Endothelial cell (in vitro differentiated cells): ENCODE data around the gene SNCAIP. TPM values are rescaled to one million over a fixed set of nuclear protein-coding genes. Genes with fewer than 3 reads are reported as not detected.

Source experiments
- DNase-seq: peaks from one replicate; pipeline ENCODE4 v3.0.0; 2021; ENCODE audit warnings: low spot score
- H3K27ac Mint-ChIP-seq: one replicate; pipeline ENCODE4 v1.8.0; 2021; ENCODE audit warnings: mixed read lengths, inconsistent platforms; ENCODE audit not compliant: unreplicated experiment
- H3K27me3 Mint-ChIP-seq: one replicate; pipeline ENCODE4 v1.8.0; 2021; ENCODE audit warnings: mild to moderate bottlenecking, moderate library complexity, mixed read lengths, inconsistent platforms; ENCODE audit not compliant: unreplicated experiment
- H3K36me3 Mint-ChIP-seq: one replicate; pipeline ENCODE4 v1.8.0; 2021; ENCODE audit warnings: mild to moderate bottlenecking, low read depth, mixed read lengths, inconsistent platforms; ENCODE audit not compliant: unreplicated experiment
- H3K4me1 Mint-ChIP-seq: one replicate; pipeline ENCODE4 v1.8.0; 2021; ENCODE audit warnings: mild to moderate bottlenecking, mixed read lengths, inconsistent platforms; ENCODE audit not compliant: unreplicated experiment
- H3K4me3 Mint-ChIP-seq: one replicate; pipeline ENCODE4 v1.8.0; 2021; ENCODE audit warnings: mild to moderate bottlenecking, mixed read lengths, inconsistent platforms; ENCODE audit not compliant: unreplicated experiment
- H3K9me3 Mint-ChIP-seq: one replicate; pipeline ENCODE4 v1.8.0; 2021; ENCODE audit warnings: mixed read lengths, inconsistent platforms; ENCODE audit not compliant: unreplicated experiment
- total RNA-seq: library from RNA; stranded (reverse); fragmentation: NEBNext Ultra II Directional; extraction: Animal tissue kit (Norgen Biotek cat#: 25700); gene quantifications from one replicate; pipeline ENCODE4 v1.2.1, GENCODE V29; 2021; ENCODE audit not compliant: unreplicated experiment
- TF ChIP-seq, protein P1 (sequence below): fragments of 200-600 bp; sonication (generic); IDR thresholded peaks from one replicate; pipeline ENCODE4 v1.5.0; 2021; ENCODE audit warnings: antibody characterized with exemption; ENCODE audit not compliant: unreplicated experiment

SNCAIP gene
- total RNA-seq, 1 donor from 2014 or later = 254 TPM

DNA sequence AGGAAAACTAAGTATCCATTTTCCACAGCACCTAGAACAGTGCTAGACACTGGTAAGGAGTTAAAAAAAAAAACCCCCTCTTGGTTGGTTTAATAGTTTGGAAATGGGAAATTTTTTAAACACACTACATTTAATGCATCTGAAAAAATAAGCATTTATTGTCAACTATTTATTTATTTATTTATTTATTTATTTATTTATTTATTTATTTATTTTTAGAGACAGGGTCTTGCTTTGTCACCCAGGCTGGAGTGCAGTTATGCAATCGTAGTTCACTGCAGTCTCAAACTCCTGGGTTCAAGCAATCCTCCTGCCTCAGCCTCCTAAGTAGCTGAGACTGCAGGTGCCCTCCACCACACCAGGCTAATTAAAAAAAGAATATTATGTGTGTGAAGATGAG lies 51.6 kb downstream of the SNCAIP start:
- peaks cover 4% of the 10 kb centered on the region for H3K27me3 Mint-ChIP-seq
- TF ChIP-seq, protein P1, sequence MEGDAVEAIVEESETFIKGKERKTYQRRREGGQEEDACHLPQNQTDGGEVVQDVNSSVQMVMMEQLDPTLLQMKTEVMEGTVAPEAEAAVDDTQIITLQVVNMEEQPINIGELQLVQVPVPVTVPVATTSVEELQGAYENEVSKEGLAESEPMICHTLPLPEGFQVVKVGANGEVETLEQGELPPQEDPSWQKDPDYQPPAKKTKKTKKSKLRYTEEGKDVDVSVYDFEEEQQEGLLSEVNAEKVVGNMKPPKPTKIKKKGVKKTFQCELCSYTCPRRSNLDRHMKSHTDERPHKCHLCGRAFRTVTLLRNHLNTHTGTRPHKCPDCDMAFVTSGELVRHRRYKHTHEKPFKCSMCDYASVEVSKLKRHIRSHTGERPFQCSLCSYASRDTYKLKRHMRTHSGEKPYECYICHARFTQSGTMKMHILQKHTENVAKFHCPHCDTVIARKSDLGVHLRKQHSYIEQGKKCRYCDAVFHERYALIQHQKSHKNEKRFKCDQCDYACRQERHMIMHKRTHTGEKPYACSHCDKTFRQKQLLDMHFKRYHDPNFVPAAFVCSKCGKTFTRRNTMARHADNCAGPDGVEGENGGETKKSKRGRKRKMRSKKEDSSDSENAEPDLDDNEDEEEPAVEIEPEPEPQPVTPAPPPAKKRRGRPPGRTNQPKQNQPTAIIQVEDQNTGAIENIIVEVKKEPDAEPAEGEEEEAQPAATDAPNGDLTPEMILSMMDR = no peak
- peaks cover 10% of the 10 kb centered on the region for H3K4me1 Mint-ChIP-seq
- no peak overlapping the region for H3K4me3 Mint-ChIP-seq
- DNase-seq = no peak
- peaks cover 20% of the 10 kb centered on the region for H3K36me3 Mint-ChIP-seq
- H3K9me3 Mint-ChIP-seq = no peaks in the 10 kb centered on the region
- no peak overlapping the region for H3K27ac Mint-ChIP-seq

DNA sequence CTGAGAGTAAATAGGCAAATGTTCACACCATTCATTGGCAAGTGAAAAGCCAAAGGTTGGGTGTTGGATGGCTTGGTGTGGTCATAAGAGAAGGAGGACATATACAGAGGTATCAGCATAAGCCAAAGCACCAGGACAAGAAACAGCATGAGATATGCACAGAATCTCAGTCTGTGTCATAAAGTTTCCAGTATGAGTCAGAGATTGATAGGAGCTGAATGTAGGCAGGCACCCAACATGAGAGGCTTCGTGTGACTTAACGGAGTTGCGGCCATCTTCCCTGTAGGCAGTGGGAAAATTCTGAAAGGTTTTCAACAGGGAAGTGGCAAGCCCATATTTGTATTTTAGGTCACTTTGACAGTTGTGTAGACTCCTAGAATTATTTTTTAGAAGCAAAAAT lies 54.5 kb downstream of the SNCAIP start:
- Mint-ChIP-seq H3K4me1 (peaks cover 12% of the 10 kb centered on the region), H3K27me3 (peaks cover 4% of the 10 kb centered on the region), H3K9me3 (no peaks in the 10 kb centered on the region), H3K36me3 (peaks cover 20% of the 10 kb centered on the region), H3K4me3 (no peak overlapping the region), H3K27ac (no peak overlapping the region)
- TF ChIP-seq, protein P1 = no peak
- DNase-seq = no peak

DNA sequence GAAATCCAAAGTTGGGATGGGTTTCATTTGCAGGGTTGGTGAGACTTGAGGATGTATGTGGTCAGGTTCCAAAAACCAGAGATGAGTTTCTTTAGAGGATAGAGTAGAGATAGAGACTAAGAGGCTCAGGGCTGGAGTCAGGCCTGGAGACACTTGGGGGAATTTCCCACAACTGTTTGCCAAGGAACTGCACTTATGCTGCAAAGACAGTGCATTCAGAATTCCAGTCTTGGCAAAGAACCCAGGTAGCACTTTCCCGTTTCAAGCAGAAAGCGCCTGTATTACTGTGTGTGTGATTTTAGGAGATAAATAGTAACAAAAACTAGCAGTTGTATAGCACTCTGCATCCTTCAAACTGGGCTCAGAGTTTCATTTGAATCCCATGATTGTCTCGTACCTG lies 55.4 kb downstream of the SNCAIP start:
- Mint-ChIP-seq H3K4me3 (no peak overlapping the region), H3K36me3 (peaks cover 15% of the 10 kb centered on the region), H3K4me1 (peaks cover 15% of the 10 kb centered on the region), H3K9me3 (no peaks in the 10 kb centered on the region), H3K27me3 (peaks cover 4% of the 10 kb centered on the region), H3K27ac (no peak overlapping the region)
- TF ChIP-seq, protein P1 = no peak
- DNase-seq = no peak

DNA sequence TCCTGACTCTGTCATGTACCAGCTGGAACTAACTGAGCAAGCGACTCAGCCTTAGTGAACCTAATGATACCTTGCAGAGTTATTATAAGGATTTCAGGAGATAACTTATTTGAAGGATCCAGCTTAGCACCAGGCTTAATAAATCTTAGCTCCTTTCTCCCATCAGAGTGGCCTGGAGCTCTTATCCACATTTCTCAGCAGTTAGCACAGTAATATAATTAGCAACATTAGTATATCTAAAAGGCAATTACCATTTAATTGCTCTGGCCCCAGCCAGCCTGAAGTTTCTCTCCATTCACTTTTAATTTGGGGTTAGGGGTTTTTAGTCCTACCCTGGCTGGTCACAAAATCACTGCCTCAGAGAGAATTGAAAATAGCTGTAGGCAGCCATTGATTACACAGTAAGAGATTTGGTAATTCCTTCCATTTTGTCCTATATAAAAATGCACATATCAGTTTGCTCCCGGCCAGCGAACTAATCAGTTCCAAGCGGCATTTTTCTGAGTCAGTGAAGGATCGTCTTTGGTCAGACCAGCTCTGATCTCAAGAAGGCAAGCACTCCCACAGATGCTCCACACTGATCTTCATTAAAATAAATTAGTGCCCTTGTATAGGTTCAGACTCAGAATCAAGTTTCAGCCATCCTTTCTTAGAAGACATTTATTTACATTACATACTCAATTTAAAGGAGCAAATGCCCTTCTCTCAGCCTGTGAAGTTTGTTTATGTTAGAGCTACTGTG lies 56.6 kb downstream of the SNCAIP start:
- Mint-ChIP-seq H3K27me3 (peaks cover 4% of the 10 kb centered on the region), H3K27ac (no peak overlapping the region), H3K36me3 (peaks cover 13% of the 10 kb centered on the region), H3K4me1 (peaks cover 20% of the 10 kb centered on the region), H3K4me3 (no peak overlapping the region), H3K9me3 (no peaks in the 10 kb centered on the region)
- DNase-seq = no peak
- TF ChIP-seq, protein P1 = no peak

DNA sequence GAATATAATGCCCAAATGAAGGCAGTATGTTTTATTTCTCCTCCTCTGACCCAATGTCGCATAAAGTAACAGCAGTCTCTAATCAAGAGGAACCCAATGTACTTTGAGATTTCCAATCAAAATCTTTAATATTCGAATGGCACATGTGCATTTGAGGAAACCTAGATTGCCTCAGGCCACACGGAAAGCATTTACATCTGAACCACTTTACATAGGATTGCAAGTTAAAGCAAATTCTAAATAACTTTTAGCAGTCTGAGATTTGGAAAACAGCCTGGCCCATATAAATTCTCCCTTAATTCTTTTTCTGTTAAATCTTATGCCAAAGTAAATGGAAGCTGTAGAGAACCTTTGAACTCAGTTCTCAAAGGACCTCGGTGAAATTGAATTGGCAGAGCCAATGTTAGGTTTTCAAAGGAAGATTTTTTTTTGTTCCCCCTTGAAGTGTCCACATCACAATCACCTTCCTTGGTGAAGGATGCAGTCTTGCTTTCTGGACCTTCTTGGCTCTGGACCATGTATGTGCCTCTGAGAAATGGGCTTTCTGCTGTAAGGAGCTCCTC lies 57.3 kb downstream of the SNCAIP start:
- H3K27ac Mint-ChIP-seq = no peak overlapping the region
- TF ChIP-seq, protein P1 = no peak
- peaks cover 4% of the 10 kb centered on the region for H3K27me3 Mint-ChIP-seq
- no peak overlapping the region for H3K4me3 Mint-ChIP-seq
- H3K4me1 Mint-ChIP-seq = peaks cover 23% of the 10 kb centered on the region
- DNase-seq = no peak
- H3K36me3 Mint-ChIP-seq = peaks cover 10% of the 10 kb centered on the region
- H3K9me3 Mint-ChIP-seq = no peaks in the 10 kb centered on the region
